ENCODE measurements around the gene SLC6A14.

Gene SLC6A14

DNA sequence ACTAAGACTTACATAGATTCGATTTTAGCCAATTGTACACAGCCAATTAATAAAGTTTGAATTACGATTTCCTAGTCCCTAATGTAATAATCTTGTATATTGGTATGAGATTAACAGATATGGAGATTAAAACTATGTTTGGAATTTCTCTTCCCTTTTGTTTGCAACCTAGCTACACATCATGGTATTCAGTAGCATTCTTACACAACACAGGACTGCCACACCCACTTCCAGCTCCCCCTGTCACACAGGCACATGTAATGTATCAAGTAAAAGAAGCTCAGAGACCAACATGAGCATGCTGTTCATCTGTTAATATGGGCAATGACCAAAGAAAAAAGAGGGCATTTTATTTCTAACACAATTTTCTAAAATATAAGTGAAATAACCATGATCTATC lies 12.8 kb downstream of the SLC6A14 start:
- no peak overlapping the region for H3K4me3 ChIP-seq (ENCODE audit: low read depth, low read length)
- no peak overlapping the region for H2AFZ ChIP-seq
- no peaks in the 10 kb centered on the region for H3K4me1 ChIP-seq
- H3K79me2 ChIP-seq: no peaks in the 10 kb centered on the region
- no peak overlapping the region for H3K9ac ChIP-seq
- H3K4me2 ChIP-seq (ENCODE audit: low read length): no peak overlapping the region
- TF ChIP-seq, protein P1, sequence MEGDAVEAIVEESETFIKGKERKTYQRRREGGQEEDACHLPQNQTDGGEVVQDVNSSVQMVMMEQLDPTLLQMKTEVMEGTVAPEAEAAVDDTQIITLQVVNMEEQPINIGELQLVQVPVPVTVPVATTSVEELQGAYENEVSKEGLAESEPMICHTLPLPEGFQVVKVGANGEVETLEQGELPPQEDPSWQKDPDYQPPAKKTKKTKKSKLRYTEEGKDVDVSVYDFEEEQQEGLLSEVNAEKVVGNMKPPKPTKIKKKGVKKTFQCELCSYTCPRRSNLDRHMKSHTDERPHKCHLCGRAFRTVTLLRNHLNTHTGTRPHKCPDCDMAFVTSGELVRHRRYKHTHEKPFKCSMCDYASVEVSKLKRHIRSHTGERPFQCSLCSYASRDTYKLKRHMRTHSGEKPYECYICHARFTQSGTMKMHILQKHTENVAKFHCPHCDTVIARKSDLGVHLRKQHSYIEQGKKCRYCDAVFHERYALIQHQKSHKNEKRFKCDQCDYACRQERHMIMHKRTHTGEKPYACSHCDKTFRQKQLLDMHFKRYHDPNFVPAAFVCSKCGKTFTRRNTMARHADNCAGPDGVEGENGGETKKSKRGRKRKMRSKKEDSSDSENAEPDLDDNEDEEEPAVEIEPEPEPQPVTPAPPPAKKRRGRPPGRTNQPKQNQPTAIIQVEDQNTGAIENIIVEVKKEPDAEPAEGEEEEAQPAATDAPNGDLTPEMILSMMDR (IDR thresholded peaks at IDR 0.05): no peak
- no peaks in the 10 kb centered on the region for H3K36me3 ChIP-seq (ENCODE audit: control insufficient read depth, insufficient read depth, low read length)
- H3K27me3 ChIP-seq (ENCODE audit: control insufficient read depth, insufficient read depth, low read length): no peaks in the 10 kb centered on the region
- no peaks in the 10 kb centered on the region for H3K9me3 ChIP-seq (ENCODE audit: control insufficient read depth, low read length)
- H3K27ac ChIP-seq: no peak overlapping the region

DNA sequence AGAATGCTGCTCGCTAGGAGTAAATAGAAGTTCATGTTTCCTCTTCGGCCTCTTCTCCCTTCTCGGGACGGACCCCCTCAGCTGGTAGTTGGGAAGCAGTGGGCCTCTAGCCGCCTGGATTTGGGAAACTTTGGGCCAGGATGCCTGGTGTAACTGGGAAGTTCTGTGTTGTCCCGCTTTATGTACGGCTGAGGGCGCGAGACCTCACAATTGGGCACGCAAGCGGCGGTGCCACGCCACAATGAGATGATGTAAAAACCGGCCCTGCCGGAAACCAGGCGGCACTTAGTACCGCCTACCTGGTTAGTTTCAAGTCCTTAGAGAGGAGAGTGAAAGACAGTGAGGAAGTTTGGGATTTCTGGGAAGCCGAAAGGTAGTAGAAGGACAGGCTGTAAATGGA lies 26.4 kb downstream of the SLC6A14 start, which contains the start of gene CT83:
CT83 (minus strand) TSS at position 155 of the 400 bp plus-strand sequence; CDS start at position 35, 120 bp downstream.
- H3K4me1 ChIP-seq: no peaks in the 10 kb centered on the region
- H3K27ac ChIP-seq: no peak within 1 kb of the TSS
- no peak within 1 kb of the TSS for H3K9ac ChIP-seq
- H3K4me3 ChIP-seq (ENCODE audit: low read depth, low read length): no peak within 1 kb of the TSS
- H3K9me3 ChIP-seq (ENCODE audit: control insufficient read depth, low read length): no peaks in the 10 kb centered on the region
- no peak within 1 kb of the TSS for H2AFZ ChIP-seq
- TF ChIP-seq, protein P1 (IDR thresholded peaks at IDR 0.05): no peak
- no peaks in the 10 kb centered on the region for H3K27me3 ChIP-seq (ENCODE audit: control insufficient read depth, insufficient read depth, low read length)
- H3K79me2 ChIP-seq: no peaks in the 10 kb centered on the region
- no peak within 1 kb of the TSS for H3K4me2 ChIP-seq (ENCODE audit: low read length)
- no peaks in the 10 kb centered on the region for H3K36me3 ChIP-seq (ENCODE audit: control insufficient read depth, insufficient read depth, low read length)

DNA sequence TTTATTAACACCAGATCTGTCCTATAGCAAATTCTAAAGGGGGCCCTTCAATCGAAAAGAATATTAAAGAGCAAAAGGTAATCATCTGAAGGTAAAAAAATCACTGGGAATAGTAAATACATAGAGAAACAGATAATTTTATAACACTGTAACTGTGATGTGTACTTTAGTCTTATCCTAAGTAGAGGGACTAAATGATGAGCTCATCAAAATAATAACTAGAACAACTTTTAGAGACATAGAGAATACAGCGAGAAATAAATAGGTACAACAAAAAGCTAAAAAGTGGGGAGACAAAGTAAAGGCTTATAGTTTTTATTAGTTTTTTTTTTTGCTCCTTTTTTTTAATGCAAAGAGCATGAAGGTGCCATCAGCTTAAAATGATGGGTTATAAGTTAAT lies 43.7 kb downstream of the SLC6A14 start:
- Histone ChIP-seq H3K79me2 (no peaks in the 10 kb centered on the region), H3K36me3 (ENCODE audit: control insufficient read depth, insufficient read depth, low read length) (no peaks in the 10 kb centered on the region), H2AFZ (no peak overlapping the region), H3K9me3 (ENCODE audit: control insufficient read depth, low read length) (no peaks in the 10 kb centered on the region), H3K27ac (no peak overlapping the region), H3K9ac (no peak overlapping the region), H3K4me2 (ENCODE audit: low read length) (no peak overlapping the region), H3K4me3 (ENCODE audit: low read depth, low read length) (no peak overlapping the region), H3K27me3 (ENCODE audit: control insufficient read depth, insufficient read depth, low read length) (no peaks in the 10 kb centered on the region), H3K4me1 (no peaks in the 10 kb centered on the region)
- TF ChIP-seq, protein P1 (IDR thresholded peaks at IDR 0.05): no peak

DNA sequence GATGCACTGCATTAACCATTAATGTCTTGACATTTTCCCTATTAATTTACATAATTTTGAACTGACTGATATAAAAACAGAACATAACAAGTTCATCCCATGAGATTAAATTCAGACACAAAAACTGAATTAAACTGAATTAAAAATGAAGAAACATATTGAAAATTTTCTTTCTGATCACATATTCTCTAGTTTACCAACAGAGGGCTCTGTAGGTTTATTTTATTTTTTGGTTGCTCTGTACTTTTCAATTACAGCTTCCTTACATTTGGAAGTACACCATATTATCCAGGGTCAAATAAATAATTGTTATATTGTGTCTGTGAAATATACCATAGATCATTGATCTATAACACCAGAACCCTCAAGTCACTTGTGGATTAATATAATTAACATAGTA lies 53.7 kb downstream of the SLC6A14 start:
- TF ChIP-seq, protein P1 (IDR thresholded peaks at IDR 0.05): no peak
- H3K4me3 ChIP-seq (ENCODE audit: low read depth, low read length): no peak overlapping the region

DNA sequence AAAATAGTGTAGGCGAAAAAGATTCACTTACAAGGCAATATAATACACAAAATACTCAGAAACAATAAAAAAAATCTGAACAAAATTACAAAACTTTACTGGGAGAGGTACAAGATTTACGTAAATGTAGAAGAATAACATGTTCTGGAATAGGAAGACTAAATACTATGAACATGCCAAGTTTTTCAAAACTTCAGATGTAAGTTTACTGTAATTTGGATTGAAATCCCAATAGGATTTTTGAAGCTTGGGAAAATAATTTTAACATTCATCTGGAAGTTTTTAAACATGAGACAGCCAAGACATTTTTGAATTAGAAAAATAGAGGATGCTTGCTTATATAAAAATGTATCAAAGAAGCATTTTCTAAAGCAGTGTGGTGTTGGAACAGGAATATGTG lies 56.9 kb downstream of the SLC6A14 start:
- no peak overlapping the region for H3K27ac ChIP-seq
- no peak overlapping the region for H3K4me2 ChIP-seq (ENCODE audit: low read length)
- H3K27me3 ChIP-seq (ENCODE audit: control insufficient read depth, insufficient read depth, low read length): no peaks in the 10 kb centered on the region
- no peaks in the 10 kb centered on the region for H3K36me3 ChIP-seq (ENCODE audit: control insufficient read depth, insufficient read depth, low read length)
- H3K79me2 ChIP-seq: no peaks in the 10 kb centered on the region
- no peak overlapping the region for H3K9ac ChIP-seq
- H3K4me1 ChIP-seq: no peaks in the 10 kb centered on the region
- H3K4me3 ChIP-seq (ENCODE audit: low read depth, low read length): no peak overlapping the region
- H2AFZ ChIP-seq: no peak overlapping the region
- TF ChIP-seq, protein P1 (IDR thresholded peaks at IDR 0.05): no peak
- H3K9me3 ChIP-seq (ENCODE audit: control insufficient read depth, low read length): no peaks in the 10 kb centered on the region

More for the DNA sequence above, 53.7 kb downstream of the SLC6A14 start:
- no peaks in the 10 kb centered on the region for H3K27me3 ChIP-seq (ENCODE audit: control insufficient read depth, insufficient read depth, low read length)
- no peaks in the 10 kb centered on the region for H3K9me3 ChIP-seq (ENCODE audit: control insufficient read depth, low read length)
- H2AFZ ChIP-seq: no peak overlapping the region
- H3K36me3 ChIP-seq (ENCODE audit: control insufficient read depth, insufficient read depth, low read length): no peaks in the 10 kb centered on the region
- H3K4me1 ChIP-seq: no peaks in the 10 kb centered on the region
- H3K4me2 ChIP-seq (ENCODE audit: low read length): no peak overlapping the region
- no peak overlapping the region for H3K27ac ChIP-seq
- H3K79me2 ChIP-seq: no peaks in the 10 kb centered on the region
- H3K9ac ChIP-seq: no peak overlapping the region

Measured in parathyroid adenoma (tissue), 2 donors.